Endothelial cell (in vitro differentiated cells): Measurements from ENCODE around the gene THBD. TPM values are rescaled to one million over a fixed set of nuclear protein-coding genes. Genes with fewer than 3 reads are reported as not detected.

Experiments
- DNase-seq: peaks from one replicate; pipeline ENCODE4 v3.0.0; 2021; ENCODE audit warnings: low spot score
- H3K27ac Mint-ChIP-seq: one replicate; pipeline ENCODE4 v1.8.0; 2021; ENCODE audit warnings: mixed read lengths, inconsistent platforms; ENCODE audit not compliant: unreplicated experiment
- H3K27me3 Mint-ChIP-seq: one replicate; pipeline ENCODE4 v1.8.0; 2021; ENCODE audit warnings: mild to moderate bottlenecking, moderate library complexity, mixed read lengths, inconsistent platforms; ENCODE audit not compliant: unreplicated experiment
- H3K36me3 Mint-ChIP-seq: one replicate; pipeline ENCODE4 v1.8.0; 2021; ENCODE audit warnings: mild to moderate bottlenecking, low read depth, mixed read lengths, inconsistent platforms; ENCODE audit not compliant: unreplicated experiment
- H3K4me1 Mint-ChIP-seq: one replicate; pipeline ENCODE4 v1.8.0; 2021; ENCODE audit warnings: mild to moderate bottlenecking, mixed read lengths, inconsistent platforms; ENCODE audit not compliant: unreplicated experiment
- H3K4me3 Mint-ChIP-seq: one replicate; pipeline ENCODE4 v1.8.0; 2021; ENCODE audit warnings: mild to moderate bottlenecking, mixed read lengths, inconsistent platforms; ENCODE audit not compliant: unreplicated experiment
- H3K9me3 Mint-ChIP-seq: one replicate; pipeline ENCODE4 v1.8.0; 2021; ENCODE audit warnings: mixed read lengths, inconsistent platforms; ENCODE audit not compliant: unreplicated experiment
- CTCF ChIP-seq: fragments of 200-600 bp; sonication (generic); IDR thresholded peaks from one replicate; pipeline ENCODE4 v1.5.0; 2021; ENCODE audit warnings: antibody characterized with exemption; ENCODE audit not compliant: unreplicated experiment
- total RNA-seq: library from RNA; stranded (reverse); fragmentation: NEBNext Ultra II Directional; extraction: Animal tissue kit (Norgen Biotek cat#: 25700); gene quantifications from one replicate; pipeline ENCODE4 v1.2.1, GENCODE V29; 2021; ENCODE audit not compliant: unreplicated experiment

THBD gene
- total RNA-seq, 1 donor from 2014 or later, result 90.4 TPM

GRCh38 chr20:23003881-23004460 is 45.5 kb downstream of the THBD start:
- Mint-ChIP-seq H3K4me3 (no peak overlapping the region), H3K27me3 (no peaks in the 10 kb centered on the region), H3K36me3 (no peaks in the 10 kb centered on the region), H3K4me1 (peaks cover 3% of the 10 kb centered on the region), H3K27ac (no peak overlapping the region), H3K9me3 (no peaks in the 10 kb centered on the region)
- no peak for DNase-seq
- no peak for TF ChIP-seq CTCF

GRCh38 chr20:23003077-23003635 is 46.3 kb downstream of the THBD start:
- no peak overlapping the region for H3K27ac Mint-ChIP-seq
- H3K36me3 Mint-ChIP-seq, result no peaks in the 10 kb centered on the region
- no peak for TF ChIP-seq CTCF
- no peak overlapping the region for H3K4me3 Mint-ChIP-seq
- H3K9me3 Mint-ChIP-seq, result no peaks in the 10 kb centered on the region
- no peak for DNase-seq
- no peaks in the 10 kb centered on the region for H3K27me3 Mint-ChIP-seq
- peaks cover 3% of the 10 kb centered on the region for H3K4me1 Mint-ChIP-seq

GRCh38 chr20:23002276-23002675 is 47.2 kb downstream of the THBD start:
- Mint-ChIP-seq H3K4me3 (no peak overlapping the region), H3K9me3 (no peaks in the 10 kb centered on the region), H3K27me3 (no peaks in the 10 kb centered on the region), H3K27ac (no peak overlapping the region), H3K36me3 (no peaks in the 10 kb centered on the region), H3K4me1 (peaks cover 3% of the 10 kb centered on the region)
- DNase-seq, result no peak
- no peak for TF ChIP-seq CTCF

GRCh38 chr20:23000232-23000947 is 49.1 kb downstream of the THBD start:
- peaks cover 3% of the 10 kb centered on the region for H3K4me1 Mint-ChIP-seq
- peaks cover 2% of the 10 kb centered on the region for H3K27me3 Mint-ChIP-seq
- no peak overlapping the region for H3K27ac Mint-ChIP-seq
- H3K36me3 Mint-ChIP-seq, result no peaks in the 10 kb centered on the region
- DNase-seq, result no peak
- H3K9me3 Mint-ChIP-seq, result no peaks in the 10 kb centered on the region
- no peak overlapping the region for H3K4me3 Mint-ChIP-seq
- no peak for TF ChIP-seq CTCF

GRCh38 chr20:22999756-23000155 is 49.7 kb downstream of the THBD start:
- no peak for TF ChIP-seq CTCF
- DNase-seq, result no peak
- H3K9me3 Mint-ChIP-seq, result no peaks in the 10 kb centered on the region
- no peak overlapping the region for H3K4me3 Mint-ChIP-seq
- peaks cover 2% of the 10 kb centered on the region for H3K27me3 Mint-ChIP-seq
- peaks cover 3% of the 10 kb centered on the region for H3K4me1 Mint-ChIP-seq
- no peak overlapping the region for H3K27ac Mint-ChIP-seq
- H3K36me3 Mint-ChIP-seq, result no peaks in the 10 kb centered on the region
